Activated T-helper 17 cell treated with anti-CD3 and anti-CD28 coated beads, Interleukin-2, amount 50 U/mL, for 72 hours (primary cell): Measurements from ENCODE around the gene CASR. TPM values are rescaled to one million over a fixed set of nuclear protein-coding genes. Genes with fewer than 3 reads are reported as not detected.

Experiments used
- ATAC-seq: fragments of 150-1000 bp; cut with Tn5 transposase; replicated peaks from 2 replicates; pipeline ENCODE4 v1.10.0; 2021; ENCODE audit warnings: mild to moderate bottlenecking, moderate library complexity
- H3K27ac Mint-ChIP-seq: one replicate; pipeline ENCODE4 v1.8.0; 2022; ENCODE audit warnings: mixed read lengths
- H3K27me3 Mint-ChIP-seq: one replicate; pipeline ENCODE4 v1.8.0; 2022; ENCODE audit warnings: mixed read lengths
- H3K36me3 Mint-ChIP-seq: one replicate; pipeline ENCODE4 v1.8.0; 2022; ENCODE audit warnings: low read depth, mild to moderate bottlenecking, mixed read lengths
- H3K4me1 Mint-ChIP-seq: one replicate; pipeline ENCODE4 v1.8.0; 2022; ENCODE audit warnings: mixed read lengths
- H3K4me3 Mint-ChIP-seq: one replicate; pipeline ENCODE4 v1.8.0; 2022; ENCODE audit warnings: mild to moderate bottlenecking, mixed read lengths
- H3K9me3 Mint-ChIP-seq: one replicate; pipeline ENCODE4 v1.8.0; 2022; ENCODE audit warnings: mixed read lengths
- total RNA-seq, 2 donors: library from RNA; stranded (reverse); gene quantifications; one replicate each; pipeline ENCODE4 v1.2.3, GENCODE V29; 2022

Gene CASR
- total RNA-seq, 2 donors from 2014 or later: 0.82 to 3.9 TPM

DNA sequence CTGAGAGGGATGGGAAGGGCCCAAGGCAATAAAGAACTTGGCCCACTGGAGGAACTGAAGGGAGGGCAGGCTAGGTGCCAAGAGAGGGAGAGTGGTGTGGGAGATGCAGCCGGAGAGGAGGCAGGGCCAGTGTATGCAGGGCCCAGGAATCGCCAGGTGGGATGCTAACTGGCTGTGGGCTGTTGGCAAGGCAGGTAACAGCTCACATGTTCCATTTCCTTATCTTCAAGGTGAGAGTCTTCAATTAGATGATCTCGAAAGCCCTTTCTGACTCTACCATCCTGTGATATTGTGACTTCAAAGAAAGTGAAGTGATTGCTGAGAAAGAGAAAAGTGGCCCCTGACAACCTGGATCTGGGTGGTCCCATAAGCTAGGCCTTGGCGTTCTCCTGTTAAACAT is 49.0 kb downstream of the CASR start:
- ATAC-seq: peak; percentile 10
- no peaks in the 10 kb centered on the region for H3K36me3 Mint-ChIP-seq
- no peaks in the 10 kb centered on the region for H3K27me3 Mint-ChIP-seq
- H3K4me1 Mint-ChIP-seq: peaks cover 26% of the 10 kb centered on the region
- H3K9me3 Mint-ChIP-seq: no peaks in the 10 kb centered on the region
- peak overlapping the region; percentile 44 for H3K4me3 Mint-ChIP-seq
- H3K27ac Mint-ChIP-seq: peak overlapping the region; percentile 64

DNA sequence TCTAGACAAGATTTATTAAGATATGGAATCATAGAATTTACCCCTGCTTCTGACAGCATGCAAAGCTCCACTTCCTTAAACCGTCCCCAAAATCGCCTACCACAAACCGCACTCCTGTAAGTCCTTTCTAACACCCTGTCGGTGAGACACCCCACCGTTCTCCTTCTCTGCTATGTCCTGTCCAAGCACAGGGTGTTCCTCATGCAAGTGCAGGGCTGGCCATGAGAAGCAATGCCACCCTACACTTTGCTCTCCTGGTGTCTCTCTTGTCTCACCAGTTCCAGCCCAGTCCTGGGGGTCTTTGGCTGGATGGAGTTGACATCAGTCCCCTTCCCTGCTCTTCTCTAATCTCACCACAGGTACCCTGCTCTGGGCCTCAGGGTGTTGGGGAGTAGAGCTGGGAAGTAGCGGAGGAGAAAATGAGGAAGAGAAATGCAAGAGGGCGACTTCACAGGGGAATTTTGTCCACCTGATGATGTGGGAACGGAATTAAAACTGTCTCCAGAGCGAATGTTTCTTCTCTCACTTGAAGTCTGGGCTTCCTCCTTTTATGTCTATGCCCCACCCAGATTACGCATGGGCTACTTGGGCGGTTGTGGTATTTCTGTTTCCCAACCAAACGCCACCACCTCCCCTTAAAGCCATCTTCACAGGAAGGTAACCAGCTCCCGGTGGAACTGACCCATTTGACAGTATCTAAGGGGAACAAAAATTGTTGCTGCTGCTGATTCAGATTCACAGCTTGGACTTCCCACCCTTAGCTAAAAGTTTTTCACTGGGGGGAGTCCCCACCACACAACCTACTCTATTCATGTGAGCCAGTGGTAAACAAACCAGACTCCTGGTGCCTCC is 49.9 kb downstream of the CASR start:
- Mint-ChIP-seq H3K4me3 (peak overlapping the region; percentile 44), H3K4me1 (peaks cover 26% of the 10 kb centered on the region), H3K27ac (peak overlapping the region; percentile 64), H3K36me3 (no peaks in the 10 kb centered on the region), H3K27me3 (no peaks in the 10 kb centered on the region), H3K9me3 (no peaks in the 10 kb centered on the region)
- ATAC-seq: peak; percentile 76

DNA sequence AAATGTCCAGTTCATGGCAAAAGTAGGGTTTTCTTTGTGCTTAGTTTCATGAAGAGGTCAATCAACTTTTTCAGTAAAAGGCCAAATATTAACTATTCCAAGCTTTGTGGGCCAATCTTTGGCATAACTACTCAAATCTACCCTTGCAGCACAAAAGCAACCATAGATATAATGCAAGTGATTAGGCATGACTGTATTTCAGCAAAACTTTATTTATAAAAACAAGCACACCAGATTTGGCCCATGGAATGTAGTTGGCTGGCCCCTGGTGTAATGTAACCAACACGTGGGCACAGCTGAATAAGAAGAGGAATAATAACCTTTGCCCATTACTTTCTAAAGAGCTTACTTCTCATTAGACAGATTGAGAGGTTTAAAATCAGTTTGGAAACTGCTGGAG is 50.6 kb downstream of the CASR start:
- Mint-ChIP-seq H3K4me3 (peak overlapping the region; percentile 44), H3K9me3 (no peaks in the 10 kb centered on the region), H3K4me1 (peaks cover 26% of the 10 kb centered on the region)

GRCh38 chr3:122235147-122235546 is 51.7 kb downstream of the CASR start:
- H3K36me3 Mint-ChIP-seq: no peaks in the 10 kb centered on the region
- H3K4me1 Mint-ChIP-seq: peaks cover 26% of the 10 kb centered on the region
- no peak overlapping the region for H3K27ac Mint-ChIP-seq
- peak; percentile 70 for ATAC-seq
- H3K27me3 Mint-ChIP-seq: peaks cover 4% of the 10 kb centered on the region
- H3K9me3 Mint-ChIP-seq: no peaks in the 10 kb centered on the region
- peak overlapping the region; percentile 44 for H3K4me3 Mint-ChIP-seq

More for the DNA sequence above, 50.6 kb downstream of the CASR start:
- no peak for ATAC-seq
- Mint-ChIP-seq H3K36me3 (no peaks in the 10 kb centered on the region), H3K27ac (peak overlapping the region; percentile 64), H3K27me3 (no peaks in the 10 kb centered on the region)

DNA sequence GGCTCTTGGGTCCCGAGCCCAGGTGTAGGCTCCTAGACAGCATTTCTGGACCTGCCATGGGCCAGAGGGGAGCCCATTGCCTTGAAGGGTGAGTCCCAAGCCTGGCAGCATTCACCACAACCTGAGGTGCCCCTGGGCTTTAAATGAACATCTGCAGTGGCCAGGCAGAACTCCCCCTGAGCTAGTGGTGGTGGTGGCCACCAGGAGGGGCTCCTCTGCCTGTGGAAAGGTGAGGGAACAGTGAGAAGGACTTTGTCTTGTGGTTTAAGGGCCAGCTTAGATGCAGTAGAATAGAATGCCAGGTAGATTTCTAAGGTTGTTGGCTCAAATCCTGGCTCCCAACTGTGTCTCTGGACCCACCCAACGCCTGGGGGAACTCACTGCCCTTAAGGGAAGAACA is 55.6 kb downstream of the CASR start:
- no peaks in the 10 kb centered on the region for H3K36me3 Mint-ChIP-seq
- H3K27ac Mint-ChIP-seq: no peak overlapping the region
- ATAC-seq: no peak
- H3K27me3 Mint-ChIP-seq: peaks cover 5% of the 10 kb centered on the region
- no peaks in the 10 kb centered on the region for H3K9me3 Mint-ChIP-seq
- H3K4me1 Mint-ChIP-seq: peaks cover 10% of the 10 kb centered on the region
- no peak overlapping the region for H3K4me3 Mint-ChIP-seq

DNA sequence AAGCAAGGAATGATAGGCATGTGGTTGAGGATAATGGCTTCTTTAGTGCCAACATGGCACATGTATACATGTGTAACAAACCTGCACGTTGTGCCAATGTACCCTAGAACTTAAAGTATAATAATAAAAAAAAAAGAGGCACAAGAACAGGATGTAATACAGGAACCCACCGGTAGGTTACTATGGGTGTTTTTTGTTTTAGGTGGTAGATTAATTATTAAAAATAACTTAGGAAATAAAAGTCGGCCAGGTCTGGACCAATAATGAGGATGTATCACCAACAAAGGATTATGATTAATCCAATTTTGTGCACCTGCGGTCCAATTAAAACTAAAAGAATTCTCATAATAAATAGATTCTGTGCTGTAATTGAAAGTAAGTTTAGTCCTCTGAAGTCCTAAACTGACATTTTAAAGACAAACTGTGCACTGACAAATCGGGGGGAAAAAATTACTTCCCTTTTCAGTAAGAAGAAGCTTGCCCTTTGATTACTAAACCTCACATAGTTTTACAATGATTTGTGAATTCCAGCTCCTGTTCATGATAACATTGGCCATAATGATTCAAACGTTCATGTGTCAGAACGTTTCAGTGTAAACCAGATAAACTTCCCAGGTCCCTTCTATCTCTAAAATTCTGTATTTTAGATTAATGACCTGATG is 62.2 kb downstream of the CASR start:
- H3K27me3 Mint-ChIP-seq: no peaks in the 10 kb centered on the region
- peaks cover 6% of the 10 kb centered on the region for H3K4me1 Mint-ChIP-seq
- peak overlapping the region; percentile 55 for H3K27ac Mint-ChIP-seq
- H3K9me3 Mint-ChIP-seq: no peaks in the 10 kb centered on the region
- no peaks in the 10 kb centered on the region for H3K36me3 Mint-ChIP-seq
- peak overlapping the region; percentile 79 for H3K4me3 Mint-ChIP-seq
- ATAC-seq: peak; percentile 90

DNA sequence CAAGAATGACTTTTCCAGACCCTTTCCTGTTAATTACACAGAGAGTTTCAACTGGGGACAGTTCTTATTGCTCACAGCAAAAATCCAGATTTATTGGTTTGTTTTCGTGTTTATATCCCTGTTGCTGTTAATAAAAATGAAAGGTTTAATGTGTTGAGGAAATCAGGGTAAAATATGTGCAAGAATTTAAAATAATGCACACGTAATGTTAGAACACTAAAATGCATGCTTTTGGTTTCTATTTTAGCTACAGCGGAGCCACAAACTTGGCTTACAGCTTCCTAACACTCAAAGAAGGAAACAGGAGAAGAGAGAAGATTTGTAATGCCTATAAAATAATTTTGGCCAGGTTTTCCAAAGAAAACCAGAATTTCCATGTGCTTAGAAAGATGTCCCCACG is 62.7 kb downstream of the CASR start:
- H3K27me3 Mint-ChIP-seq: no peaks in the 10 kb centered on the region

GRCh38 chr3:122247087-122247824 is 63.8 kb downstream of the CASR start:
- ATAC-seq: no peak
- Mint-ChIP-seq H3K4me1 (peaks cover 6% of the 10 kb centered on the region), H3K4me3 (peak overlapping the region; percentile 79), H3K36me3 (no peaks in the 10 kb centered on the region), H3K27me3 (no peaks in the 10 kb centered on the region), H3K9me3 (no peaks in the 10 kb centered on the region), H3K27ac (peak overlapping the region; percentile 42)

More for the DNA sequence above, 62.7 kb downstream of the CASR start:
- H3K4me3 Mint-ChIP-seq: peak overlapping the region; percentile 79
- H3K4me1 Mint-ChIP-seq: peaks cover 6% of the 10 kb centered on the region
- H3K9me3 Mint-ChIP-seq: no peaks in the 10 kb centered on the region
- peak; percentile 37 for ATAC-seq
- no peaks in the 10 kb centered on the region for H3K36me3 Mint-ChIP-seq
- peak overlapping the region; percentile 55 for H3K27ac Mint-ChIP-seq

DNA sequence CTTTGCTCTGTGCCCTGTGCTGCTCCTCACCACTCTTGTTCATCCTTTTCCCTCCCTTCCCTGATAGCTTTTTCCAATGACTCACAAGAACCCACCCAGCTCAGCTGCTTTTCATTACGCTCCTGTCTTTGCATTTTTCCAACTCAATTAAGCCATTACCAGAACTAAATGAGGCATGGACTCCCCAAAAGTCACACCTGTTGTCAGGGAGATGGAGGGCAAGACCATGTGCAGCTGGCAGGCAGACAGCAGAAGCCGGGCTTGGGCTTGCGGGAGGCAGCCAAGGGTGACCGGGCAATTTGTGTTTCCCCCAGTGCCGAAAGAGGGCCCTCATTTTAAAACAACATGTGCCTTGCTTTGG is 64.3 kb downstream of the CASR start:
- no peak for ATAC-seq
- Mint-ChIP-seq H3K27me3 (no peaks in the 10 kb centered on the region), H3K36me3 (no peaks in the 10 kb centered on the region), H3K9me3 (no peaks in the 10 kb centered on the region), H3K4me1 (peaks cover 6% of the 10 kb centered on the region), H3K4me3 (no peak overlapping the region), H3K27ac (no peak overlapping the region)

DNA sequence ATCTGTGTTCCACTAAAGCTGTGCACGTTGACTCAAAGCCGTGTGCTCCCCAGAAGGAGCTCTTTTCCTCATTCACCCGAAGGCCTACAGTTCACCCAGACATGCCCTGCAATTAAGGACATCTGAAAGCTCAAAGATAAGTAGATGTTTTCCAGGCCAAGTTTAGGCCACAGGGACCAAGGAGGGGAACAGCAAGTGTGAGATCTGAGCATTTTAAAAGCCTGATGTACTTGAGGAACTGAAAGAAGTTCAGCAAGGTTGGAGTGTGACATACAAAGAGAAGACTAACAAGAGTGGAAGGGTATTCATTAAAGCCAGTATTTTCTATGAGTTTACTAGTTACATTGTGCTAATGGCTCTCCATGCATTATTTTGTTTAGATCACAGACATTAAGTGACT is 68.0 kb downstream of the CASR start:
- H3K36me3 Mint-ChIP-seq: no peaks in the 10 kb centered on the region
- no peak for ATAC-seq

DNA sequence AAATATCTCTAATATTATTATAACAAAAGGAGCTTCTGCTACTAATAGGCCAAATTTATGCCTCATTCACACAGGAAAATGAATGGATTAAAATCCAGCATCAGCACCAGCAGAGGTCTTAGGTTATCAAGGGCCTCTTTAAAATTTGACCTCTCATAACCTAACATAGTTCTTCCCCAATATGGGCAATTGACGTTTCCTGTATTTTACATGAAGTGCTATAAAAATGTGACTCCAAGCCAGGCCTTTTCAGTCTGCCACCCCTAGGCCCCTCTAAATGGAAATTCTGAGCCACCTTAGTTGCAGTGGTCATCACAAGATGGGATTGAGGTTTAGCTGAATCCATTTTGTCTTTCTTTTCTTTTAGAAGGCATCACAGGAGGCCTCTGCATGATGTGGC is 70.1 kb downstream of the CASR start:
- no peak overlapping the region for H3K27ac Mint-ChIP-seq
- no peak overlapping the region for H3K4me3 Mint-ChIP-seq
- no peaks in the 10 kb centered on the region for H3K36me3 Mint-ChIP-seq
- H3K27me3 Mint-ChIP-seq: no peaks in the 10 kb centered on the region
- H3K4me1 Mint-ChIP-seq: peaks cover 9% of the 10 kb centered on the region
- no peak for ATAC-seq
- no peaks in the 10 kb centered on the region for H3K9me3 Mint-ChIP-seq

More for the DNA sequence above, 68.0 kb downstream of the CASR start:
- Mint-ChIP-seq H3K4me1 (peaks cover 6% of the 10 kb centered on the region), H3K27ac (no peak overlapping the region), H3K4me3 (no peak overlapping the region), H3K9me3 (no peaks in the 10 kb centered on the region), H3K27me3 (no peaks in the 10 kb centered on the region)

- Mint-ChIP-seq H3K4me3 (no peak overlapping the region), H3K27me3 (no peaks in the 10 kb centered on the region), H3K27ac (peak overlapping the region; percentile 46), H3K4me1 (peaks cover 11% of the 10 kb centered on the region), H3K9me3 (no peaks in the 10 kb centered on the region), H3K36me3 (no peaks in the 10 kb centered on the region)
- ATAC-seq: peak; percentile 87
These were observed 72.4 kb downstream of the CASR start for GRCh38 chr3:122255757-122256439.

- H3K36me3 Mint-ChIP-seq: no peaks in the 10 kb centered on the region
- peak overlapping the region; percentile 15 for H3K27ac Mint-ChIP-seq
- H3K27me3 Mint-ChIP-seq: no peaks in the 10 kb centered on the region
- H3K4me1 Mint-ChIP-seq: peaks cover 11% of the 10 kb centered on the region
- no peaks in the 10 kb centered on the region for H3K9me3 Mint-ChIP-seq
- peak overlapping the region; percentile 9 for H3K4me3 Mint-ChIP-seq
- ATAC-seq: no peak
These were observed 74.3 kb downstream of the CASR start for GRCh38 chr3:122257644-122258364.
